Subcutaneous abdominal adipose tissue (tissue), 5 donors: ENCODE results near the gene TIMM8A.
A peak's percentile ranks its signal among the peaks of the same experiment; 100 is the strongest.

Experiments used
- H3K27ac ChIP-seq: one replicate; pipeline ENCODE4 v1.7.0; 2013; ENCODE audit warnings: low read depth, mild to moderate bottlenecking, inconsistent platforms, low read length, moderate library complexity
- H3K27me3 ChIP-seq, 5 donors: one replicate each; pipeline ENCODE4 v1.7.0; 2013; ENCODE audit warnings: low read length in 5 of 5, inconsistent platforms in 1 of 5; ENCODE audit not compliant: control insufficient read depth in 5 of 5, insufficient read depth in 4 of 5
- H3K36me3 ChIP-seq, 5 donors: one replicate each; pipeline ENCODE4 v1.7.0; 2013; ENCODE audit warnings: low read length in 5 of 5; ENCODE audit not compliant: control insufficient read depth in 5 of 5, insufficient read depth in 5 of 5
- H3K4me1 ChIP-seq, 5 donors: one replicate each; pipeline ENCODE4 v1.7.0; 2013; ENCODE audit warnings: low read length in 5 of 5, mild to moderate bottlenecking in 3 of 5, moderate library complexity in 1 of 5; ENCODE audit not compliant: control insufficient read depth in 5 of 5, insufficient read depth in 5 of 5
- H3K4me3 ChIP-seq, 5 donors: one replicate each; pipeline ENCODE4 v1.7.0; 2013; ENCODE audit warnings: low read length in 5 of 5, low read depth in 1 of 5
- H3K9ac ChIP-seq, 5 donors: one replicate each; pipeline ENCODE4 v1.7.0; 2013; ENCODE audit warnings: low read length in 5 of 5, mild to moderate bottlenecking in 4 of 5, moderate library complexity in 3 of 5
- H3K9me3 ChIP-seq, 5 donors: one replicate each; pipeline ENCODE4 v1.7.0; 2013; ENCODE audit warnings: low read length in 5 of 5; ENCODE audit not compliant: control insufficient read depth in 5 of 5
- donor health status: healthy.
- donor health status: healthy.
- donor health status: healthy.
- donor health status: healthy.
- donor health status: healthy.

The TIMM8A gene

DNA sequence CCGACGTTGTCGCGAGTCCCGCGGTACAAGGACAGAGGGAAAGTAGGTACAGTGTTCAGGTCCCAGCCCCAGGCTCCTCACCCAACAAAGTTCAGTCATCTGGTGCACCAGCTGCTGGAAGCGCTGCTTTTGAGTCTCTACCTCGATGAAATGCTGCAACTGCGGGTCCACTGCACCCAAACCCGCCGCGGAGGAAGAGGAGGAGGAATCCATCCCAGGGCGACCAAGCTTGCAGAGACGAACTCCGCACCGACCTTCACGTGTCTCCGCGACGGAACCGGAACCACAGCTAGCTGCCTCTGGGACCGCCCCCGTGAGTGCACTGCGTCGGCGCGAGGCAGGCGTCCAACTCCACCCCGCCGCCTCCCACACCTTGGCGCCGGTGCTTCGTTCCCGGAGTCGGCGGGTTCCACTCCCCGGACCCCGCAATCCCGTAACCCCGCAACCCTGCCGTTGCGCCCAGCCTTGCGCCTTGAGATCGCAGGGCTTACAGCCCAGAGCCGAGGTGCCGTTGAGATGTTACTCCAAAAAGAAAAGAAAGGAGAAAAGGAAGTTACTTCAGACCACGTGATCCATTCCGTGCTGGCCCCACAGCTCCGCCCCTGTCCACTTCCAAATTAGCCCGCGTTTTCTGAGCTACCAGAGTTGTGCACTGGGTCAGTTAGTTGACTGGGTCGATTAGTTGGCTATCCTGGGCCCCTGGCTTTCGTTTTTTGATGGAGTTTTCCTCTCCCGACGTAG lies at the start of gene TIMM8A:
Gene TIMM8A, minus strand, starts transcription at position 291 of the 741 bp plus-strand sequence. Its CDS starts 78 bp downstream, at position 213.
- peaks cover 0 to 17% (median 11%) of the 10 kb centered on the region in 5 donors for H3K4me1 ChIP-seq
- peaks cover 0 to 4% (median 0%) of the 10 kb centered on the region in 5 donors for H3K36me3 ChIP-seq
- peak within 1 kb of the TSS; percentile 74 for H3K27ac ChIP-seq
- H3K9me3 ChIP-seq = no peaks in the 10 kb centered on the region
- H3K27me3 ChIP-seq = peaks cover 0 to 3% (median 0%) of the 10 kb centered on the region in 5 donors
- H3K9ac ChIP-seq = peak within 1 kb of the TSS; percentile 66 to 76 (median 74)
- H3K4me3 ChIP-seq = peak within 1 kb of the TSS; percentile 69 to 83 (median 79)

DNA sequence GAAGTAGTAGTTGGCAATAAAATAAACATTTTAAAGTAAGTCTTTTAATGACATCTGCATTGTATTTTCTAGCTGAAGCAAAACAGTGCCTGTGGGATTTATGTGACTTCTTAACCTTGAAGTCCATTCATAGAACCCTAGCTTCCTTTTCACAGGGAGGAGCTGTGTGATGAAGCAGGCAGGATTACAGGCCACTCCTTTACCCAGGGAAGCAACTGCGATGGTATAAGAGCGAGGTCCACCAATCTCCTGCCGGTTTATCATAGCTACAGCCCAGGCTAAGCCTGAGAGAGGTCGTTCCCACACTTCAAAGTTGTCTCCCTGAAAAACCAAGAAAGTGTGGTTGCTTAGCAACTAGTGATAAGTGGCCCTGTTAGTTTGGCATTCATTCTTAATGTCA lies 49.2 kb upstream of the TIMM8A start:
- Histone ChIP-seq H3K36me3 (peaks cover 0 to 28% (median 8%) of the 10 kb centered on the region in 5 donors), H3K27ac (no peak overlapping the region), H3K4me3 (no peak overlapping the region), H3K9me3 (no peaks in the 10 kb centered on the region), H3K4me1 (no peaks in the 10 kb centered on the region), H3K9ac (no peak overlapping the region), H3K27me3 (peaks cover 0 to 7% (median 0%) of the 10 kb centered on the region in 5 donors)

DNA sequence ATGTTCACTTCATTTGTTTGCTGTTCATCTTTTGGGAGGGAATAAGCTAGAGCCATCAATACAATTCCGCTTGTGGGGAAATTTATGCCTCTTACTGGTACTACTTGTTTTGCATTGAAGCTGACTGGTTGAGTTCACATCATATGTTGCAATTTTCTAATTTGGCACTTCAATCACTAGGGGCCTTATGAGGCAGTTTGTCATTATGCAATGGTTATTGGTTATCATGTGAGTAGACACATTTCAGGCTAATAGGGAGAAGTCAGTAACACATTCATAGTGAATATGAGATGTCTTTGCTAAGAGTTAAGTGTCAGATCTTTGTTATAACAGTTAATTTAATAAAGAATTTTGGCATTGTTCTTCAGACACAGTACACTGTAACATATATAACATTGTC lies 47.2 kb upstream of the TIMM8A start:
- Histone ChIP-seq H3K27me3 (peaks cover 0 to 5% (median 3%) of the 10 kb centered on the region in 5 donors), H3K9ac (no peak overlapping the region), H3K36me3 (peaks cover 0 to 19% (median 12%) of the 10 kb centered on the region in 5 donors), H3K4me3 (no peak overlapping the region), H3K27ac (no peak overlapping the region), H3K4me1 (peaks cover 0 to 11% (median 5%) of the 10 kb centered on the region in 5 donors), H3K9me3 (peaks cover 0 to 2% (median 0%) of the 10 kb centered on the region in 5 donors)

- Histone ChIP-seq H3K36me3 (peaks cover 0 to 16% (median 12%) of the 10 kb centered on the region in 5 donors), H3K4me1 (peaks cover 0 to 14% (median 10%) of the 10 kb centered on the region in 5 donors), H3K4me3 (no peak overlapping the region), H3K27ac (no peak overlapping the region), H3K27me3 (peaks cover 0 to 5% (median 3%) of the 10 kb centered on the region in 5 donors), H3K9ac (no peak overlapping the region), H3K9me3 (peaks cover 0 to 2% (median 0%) of the 10 kb centered on the region in 5 donors)
Measured at GRCh38 chrX:101394372-101394771, 45.8 kb upstream of the TIMM8A start.

DNA sequence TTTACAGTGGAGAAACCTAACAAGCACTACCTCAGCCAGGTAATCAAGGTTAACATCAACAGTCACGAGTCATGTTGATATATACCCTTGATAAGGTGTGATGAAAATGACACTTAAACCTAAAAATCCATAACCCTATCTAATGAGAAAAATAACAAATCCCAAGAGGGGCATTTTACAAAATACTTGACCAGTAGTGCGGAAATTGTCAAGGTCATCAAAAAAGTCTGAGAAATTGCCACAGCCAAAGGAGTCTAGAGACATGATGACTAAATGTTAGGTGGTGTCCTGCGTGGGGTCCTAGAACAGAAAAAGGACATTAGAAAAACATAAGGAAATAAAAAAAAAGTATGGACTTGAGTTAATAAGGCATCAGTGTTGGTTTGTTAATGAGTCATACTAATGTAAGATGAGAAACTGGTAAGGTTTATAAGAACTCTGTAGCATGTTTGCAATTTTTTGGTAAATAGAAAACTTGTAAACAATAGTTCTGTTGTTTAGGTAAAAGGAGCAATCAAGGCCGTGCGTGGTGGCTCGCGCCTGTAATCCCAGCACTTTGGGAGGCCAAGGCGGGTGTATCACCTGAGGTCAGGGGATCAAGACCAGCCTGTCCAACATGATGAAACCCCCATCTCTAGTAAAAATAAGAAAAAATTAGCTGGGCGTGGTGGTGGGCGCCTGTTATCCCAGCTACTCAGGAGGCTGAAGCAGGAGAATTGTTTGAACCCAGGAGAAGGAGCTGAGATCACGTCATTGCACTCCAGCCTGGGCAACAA lies 45.2 kb upstream of the TIMM8A start:
- Histone ChIP-seq H3K27ac (no peak overlapping the region), H3K36me3 (peaks cover 0 to 16% (median 12%) of the 10 kb centered on the region in 5 donors), H3K4me1 (peaks cover 0 to 14% (median 10%) of the 10 kb centered on the region in 5 donors), H3K4me3 (no peak overlapping the region), H3K9me3 (peaks cover 0 to 2% (median 0%) of the 10 kb centered on the region in 5 donors), H3K9ac (no peak overlapping the region), H3K27me3 (peaks cover 0 to 5% (median 3%) of the 10 kb centered on the region in 5 donors)

GRCh38 chrX:101391831-101392230 lies 43.3 kb upstream of the TIMM8A start:
- Histone ChIP-seq H3K9ac (peak overlapping the region in 3 of 5 donors; percentile 58 to 83 (median 81)), H3K4me1 (peaks cover 0 to 14% (median 10%) of the 10 kb centered on the region in 5 donors), H3K36me3 (peaks cover 0 to 12% (median 5%) of the 10 kb centered on the region in 5 donors), H3K27me3 (peaks cover 4 to 7% (median 5%) of the 10 kb centered on the region in 5 donors), H3K27ac (peak overlapping the region; percentile 52), H3K9me3 (peaks cover 0 to 2% (median 0%) of the 10 kb centered on the region in 5 donors), H3K4me3 (peak overlapping the region in 4 of 5 donors; percentile 70 to 89 (median 72))

DNA sequence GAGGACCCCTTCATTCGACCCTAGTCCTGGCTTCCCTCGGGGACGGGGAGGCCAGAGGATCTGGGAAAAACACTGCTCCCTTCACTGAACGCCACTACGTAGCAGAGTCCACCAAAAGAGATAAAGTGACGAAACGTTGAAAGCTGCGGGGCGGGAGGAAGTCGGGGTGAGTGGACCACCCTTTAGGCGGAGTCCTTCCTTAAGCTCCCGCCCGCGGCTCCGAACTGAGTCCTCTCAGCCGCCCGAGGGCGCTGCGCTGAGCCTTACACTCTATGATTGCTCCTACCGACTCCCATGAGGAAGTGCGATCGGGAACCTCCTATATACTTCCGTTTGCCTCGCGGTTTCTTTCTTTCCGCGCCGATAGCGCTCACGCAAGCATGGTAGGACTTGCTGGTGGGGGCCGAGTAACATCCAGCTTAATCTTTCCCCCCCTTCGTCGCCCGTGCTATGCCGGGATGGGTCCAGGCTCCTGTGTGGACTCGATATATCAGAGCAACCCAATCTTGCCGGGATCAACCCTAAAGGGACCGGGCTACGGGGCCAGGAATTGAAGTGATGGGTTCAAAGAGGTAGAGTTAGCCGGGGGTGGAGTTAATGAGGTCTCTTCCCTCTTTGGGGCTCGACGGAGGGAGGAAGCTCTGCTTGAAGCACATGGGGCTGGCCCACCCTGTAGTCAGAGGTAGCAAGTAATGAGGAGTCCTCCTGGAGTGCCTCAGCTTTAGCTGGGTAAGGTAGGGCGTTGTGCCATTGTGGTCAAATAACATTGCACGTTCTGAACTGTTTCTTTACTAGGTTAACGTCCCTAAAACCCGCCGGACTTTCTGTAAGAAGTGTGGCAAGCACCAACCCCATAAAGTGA lies 42.4 kb upstream of the TIMM8A start, which contains the start of gene RPL36A:
Gene RPL36A, plus strand, starts transcription at position 348 of the 862 bp plus-strand sequence. Its CDS starts 33 bp downstream, at position 381.
- Histone ChIP-seq H3K9me3 (peaks cover 0 to 2% (median 0%) of the 10 kb centered on the region in 5 donors), H3K4me3 (peak within 1 kb of the TSS; percentile 70 to 89 (median 73)), H3K9ac (peak within 1 kb of the TSS; percentile 58 to 83 (median 70)), H3K27me3 (peaks cover 4 to 7% (median 5%) of the 10 kb centered on the region in 5 donors), H3K4me1 (peaks cover 0 to 14% (median 10%) of the 10 kb centered on the region in 5 donors), H3K36me3 (peaks cover 0 to 11% (median 5%) of the 10 kb centered on the region in 5 donors), H3K27ac (peak within 1 kb of the TSS; percentile 52)

GRCh38 chrX:101388604-101389003 lies 40.1 kb upstream of the TIMM8A start:
- Histone ChIP-seq H3K27ac (no peak overlapping the region), H3K9me3 (peaks cover 0 to 2% (median 0%) of the 10 kb centered on the region in 5 donors), H3K9ac (no peak overlapping the region)

GRCh38 chrX:101386542-101386885 lies 38.0 kb upstream of the TIMM8A start:
- Histone ChIP-seq H3K9me3 (peaks cover 0 to 2% (median 0%) of the 10 kb centered on the region in 5 donors), H3K4me3 (no peak overlapping the region), H3K4me1 (peaks cover 0 to 6% (median 4%) of the 10 kb centered on the region in 5 donors), H3K9ac (no peak overlapping the region), H3K27ac (no peak overlapping the region), H3K27me3 (peaks cover 2 to 13% (median 4%) of the 10 kb centered on the region in 5 donors), H3K36me3 (no peaks in the 10 kb centered on the region)

More at GRCh38 chrX:101388604-101389003, 40.1 kb upstream of the TIMM8A start:
- Histone ChIP-seq H3K27me3 (peaks cover 4 to 13% (median 5%) of the 10 kb centered on the region in 5 donors), H3K4me3 (no peak overlapping the region), H3K4me1 (peaks cover 0 to 14% (median 10%) of the 10 kb centered on the region in 5 donors), H3K36me3 (peaks cover 0 to 7% (median 4%) of the 10 kb centered on the region in 5 donors)
